Measurements from ENCODE around the gene BRAF. TPM values are rescaled to one million over a fixed set of nuclear protein-coding genes. Genes with fewer than 3 reads are reported as not detected.

Gene BRAF
- total RNA-seq, 1 experiment from 2014 or later: 15.2 TPM

DNA sequence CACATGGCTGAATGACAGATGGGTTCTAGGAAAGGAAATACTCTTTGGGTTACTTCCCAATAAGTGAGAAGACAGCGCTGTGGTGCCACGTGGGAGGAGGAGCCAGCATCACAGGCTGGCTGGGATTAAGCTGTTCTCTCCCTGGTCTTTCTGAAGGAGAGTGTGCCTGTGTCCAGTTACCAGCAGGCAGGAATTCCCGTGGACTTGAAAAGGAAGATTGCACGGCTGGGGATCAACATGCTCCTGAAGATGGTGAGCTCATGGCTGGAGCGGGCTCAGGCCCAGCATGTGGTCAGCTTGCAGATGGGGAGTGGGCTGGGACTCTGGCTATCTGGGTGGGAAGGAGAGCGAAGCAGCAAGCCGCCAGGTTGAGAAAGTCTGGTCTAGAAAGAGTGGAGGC lies 243.8 kb downstream of the BRAF start:
- no peak for ATAC-seq
- H3K4me1 ChIP-seq (ENCODE audit: insufficient read depth, low read length): no peaks in the 10 kb centered on the region
- POLR2A ChIA-PET (ENCODE audit: unreplicated experiment): no interaction called here
- no peak overlapping the region for H2AFZ ChIP-seq (ENCODE audit: low read length)
- H3K4me2 ChIP-seq (ENCODE audit: low read length): no peak overlapping the region
- intact Hi-C loops (cut with micrococcal nuclease): no loop called here
- H3K27ac ChIP-seq (ENCODE audit: low read length): no peak overlapping the region
- H3K36me3 ChIP-seq (ENCODE audit: low read depth, low read length): no peaks in the 10 kb centered on the region; the same call in 1 of the 2 replicates
- H3K9ac ChIP-seq (ENCODE audit: low read length): no peak overlapping the region
- TF ChIP-seq, protein P1, sequence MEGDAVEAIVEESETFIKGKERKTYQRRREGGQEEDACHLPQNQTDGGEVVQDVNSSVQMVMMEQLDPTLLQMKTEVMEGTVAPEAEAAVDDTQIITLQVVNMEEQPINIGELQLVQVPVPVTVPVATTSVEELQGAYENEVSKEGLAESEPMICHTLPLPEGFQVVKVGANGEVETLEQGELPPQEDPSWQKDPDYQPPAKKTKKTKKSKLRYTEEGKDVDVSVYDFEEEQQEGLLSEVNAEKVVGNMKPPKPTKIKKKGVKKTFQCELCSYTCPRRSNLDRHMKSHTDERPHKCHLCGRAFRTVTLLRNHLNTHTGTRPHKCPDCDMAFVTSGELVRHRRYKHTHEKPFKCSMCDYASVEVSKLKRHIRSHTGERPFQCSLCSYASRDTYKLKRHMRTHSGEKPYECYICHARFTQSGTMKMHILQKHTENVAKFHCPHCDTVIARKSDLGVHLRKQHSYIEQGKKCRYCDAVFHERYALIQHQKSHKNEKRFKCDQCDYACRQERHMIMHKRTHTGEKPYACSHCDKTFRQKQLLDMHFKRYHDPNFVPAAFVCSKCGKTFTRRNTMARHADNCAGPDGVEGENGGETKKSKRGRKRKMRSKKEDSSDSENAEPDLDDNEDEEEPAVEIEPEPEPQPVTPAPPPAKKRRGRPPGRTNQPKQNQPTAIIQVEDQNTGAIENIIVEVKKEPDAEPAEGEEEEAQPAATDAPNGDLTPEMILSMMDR (conservative IDR thresholded peaks at IDR 0.05; ENCODE audit: low read depth, low read length): no peak
- TF ChIP-seq EZH2 (IDR thresholded peaks at IDR 0.05; ENCODE audit: low read length, unreplicated experiment): no peak
- TF ChIP-seq EZH2phosphoT487 (IDR thresholded peaks at IDR 0.05; ENCODE audit: borderline replicate concordance, low read length): no peak
- BruUV-seq (replicated peaks): no TSS peak
- no peaks in the 10 kb centered on the region for H4K20me1 ChIP-seq (ENCODE audit: low read length)
- H3K4me3 ChIP-seq (ENCODE audit: low read length): no peak overlapping the region
- CTCF ChIA-PET: no interaction called here
- H3F3A ChIP-seq (ENCODE audit: low read length, unreplicated experiment): no peaks in the 10 kb centered on the region
- H3K9me2 ChIP-seq (replicated peaks; ENCODE audit: low read length): no peaks in the 10 kb centered on the region
- no peaks in the 10 kb centered on the region for H3K9me3 ChIP-seq (ENCODE audit: low read length)
- DNase-seq: no peak
- no peaks in the 10 kb centered on the region for H3K79me2 ChIP-seq (ENCODE audit: low read length)
- no peaks in the 10 kb centered on the region for H3K27me3 ChIP-seq (ENCODE audit: low read length)

DNA sequence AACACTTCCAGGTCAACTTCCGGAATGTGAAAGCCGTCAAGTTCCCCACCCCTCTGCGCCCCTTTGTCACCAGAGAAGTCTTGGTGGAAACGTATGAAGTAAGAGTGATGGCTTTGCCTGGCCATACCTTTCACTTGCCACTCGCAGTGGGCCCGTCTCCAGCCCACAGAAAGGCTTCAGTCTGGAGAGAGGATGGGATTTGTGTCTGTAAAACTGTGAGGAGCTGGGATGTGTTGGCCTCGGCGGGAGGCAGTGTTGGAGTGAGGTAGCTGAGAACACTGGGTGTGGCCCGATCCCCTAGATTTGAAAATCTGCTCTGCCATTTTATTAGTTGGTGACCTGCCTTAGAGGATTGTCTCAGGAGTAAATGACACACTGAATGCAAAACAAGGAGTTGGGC lies 245.5 kb downstream of the BRAF start:
- intact Hi-C loops (cut with micrococcal nuclease): loop anchor here (10.0 kb wide), 2 partner anchors 126 to 246 kb away; partner anchors contain the start of gene BRAF
- CTCF ChIA-PET: no interaction called here

DNA sequence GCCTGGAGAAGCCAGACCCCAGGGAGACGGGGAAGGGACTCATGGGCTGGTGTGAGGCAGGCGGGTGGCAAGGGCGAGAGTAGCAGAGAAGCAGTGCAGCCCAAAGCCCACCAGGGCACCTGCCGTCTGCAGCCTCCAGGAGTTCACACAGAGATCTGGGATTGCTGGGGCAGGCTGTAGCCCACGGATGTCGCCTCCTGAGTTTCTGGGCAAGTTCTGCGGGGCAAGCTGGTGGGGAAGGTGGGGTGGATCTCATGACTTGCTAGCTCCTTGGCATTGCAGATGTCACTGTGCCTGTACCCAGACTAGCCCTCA lies 246.0 kb downstream of the BRAF start:
- intact Hi-C loops (cut with micrococcal nuclease): loop anchor here (10.0 kb wide), 2 partner anchors 126 to 246 kb away; partner anchors contain the start of gene BRAF
- Histone ChIP-seq H3K9ac (ENCODE audit: low read length) (no peak overlapping the region), H3K27me3 (ENCODE audit: low read length) (no peaks in the 10 kb centered on the region), H3K4me2 (ENCODE audit: low read length) (no peak overlapping the region), H3K27ac (ENCODE audit: low read length) (no peak overlapping the region), H2AFZ (ENCODE audit: low read length) (no peak overlapping the region), H3K9me2 (replicated peaks; ENCODE audit: low read length) (no peaks in the 10 kb centered on the region), H3K36me3 (ENCODE audit: low read depth, low read length) (no peaks in the 10 kb centered on the region; the same call in 1 of the 2 replicates), H3K9me3 (ENCODE audit: low read length) (no peaks in the 10 kb centered on the region), H3K4me3 (ENCODE audit: low read length) (no peak overlapping the region), H4K20me1 (ENCODE audit: low read length) (no peaks in the 10 kb centered on the region), H3K4me1 (ENCODE audit: insufficient read depth, low read length) (peaks cover 18% of the 10 kb centered on the region), H3K79me2 (ENCODE audit: low read length) (peaks cover 15% of the 10 kb centered on the region; the same call in 1 of the 2 replicates), H3F3A (ENCODE audit: low read length, unreplicated experiment) (no peaks in the 10 kb centered on the region)
- ChIA-PET POLR2A (ENCODE audit: unreplicated experiment) (no interaction called here), CTCF (no interaction called here)
- TF ChIP-seq EZH2 (IDR thresholded peaks at IDR 0.05; ENCODE audit: low read length, unreplicated experiment) (no peak), EZH2phosphoT487 (IDR thresholded peaks at IDR 0.05; ENCODE audit: borderline replicate concordance, low read length) (no peak)
- TF ChIP-seq, protein P1 (conservative IDR thresholded peaks at IDR 0.05; ENCODE audit: low read depth, low read length): no peak
- no peak for ATAC-seq
- BruUV-seq (replicated peaks): no TSS peak
- no peak for DNase-seq

More for the DNA sequence above, 245.5 kb downstream of the BRAF start:
- Histone ChIP-seq H3K4me2 (ENCODE audit: low read length) (no peak overlapping the region), H3K4me1 (ENCODE audit: insufficient read depth, low read length) (peaks cover 14% of the 10 kb centered on the region), H4K20me1 (ENCODE audit: low read length) (no peaks in the 10 kb centered on the region), H3K4me3 (ENCODE audit: low read length) (no peak overlapping the region), H3K27ac (ENCODE audit: low read length) (no peak overlapping the region), H2AFZ (ENCODE audit: low read length) (no peak overlapping the region), H3F3A (ENCODE audit: low read length, unreplicated experiment) (no peaks in the 10 kb centered on the region), H3K36me3 (ENCODE audit: low read depth, low read length) (no peaks in the 10 kb centered on the region; the same call in 1 of the 2 replicates), H3K79me2 (ENCODE audit: low read length) (peaks cover 11% of the 10 kb centered on the region; the same call in 1 of the 2 replicates), H3K9ac (ENCODE audit: low read length) (no peak overlapping the region), H3K9me3 (ENCODE audit: low read length) (no peaks in the 10 kb centered on the region), H3K27me3 (ENCODE audit: low read length) (no peaks in the 10 kb centered on the region), H3K9me2 (replicated peaks; ENCODE audit: low read length) (no peaks in the 10 kb centered on the region)
- BruUV-seq (replicated peaks): no TSS peak
- POLR2A ChIA-PET (ENCODE audit: unreplicated experiment): no interaction called here
- ATAC-seq (no peak), DNase-seq (no peak)
- no peak for TF ChIP-seq EZH2phosphoT487 (IDR thresholded peaks at IDR 0.05; ENCODE audit: borderline replicate concordance, low read length)
- no peak for TF ChIP-seq EZH2 (IDR thresholded peaks at IDR 0.05; ENCODE audit: low read length, unreplicated experiment)
- TF ChIP-seq, protein P1 (conservative IDR thresholded peaks at IDR 0.05; ENCODE audit: low read depth, low read length): no peak

Data from PC-3 (cell line).